HG03354 (cell line): ENCODE measurements around the gene IER2.
"Not testable (repeated sequence)": the region's sequence is repeated elsewhere in the genome, so short reads cannot be mapped to it uniquely, and the experiment has no call there.

Source experiments
- ATAC-seq: cut with Tn5 transposase; IDR thresholded peaks from one replicate; pipeline ENCODE4 v1.9.1; 2021; ENCODE audit warnings: mild to moderate bottlenecking; ENCODE audit not compliant: unreplicated experiment, poor library complexity, severe bottlenecking

Gene IER2

DNA sequence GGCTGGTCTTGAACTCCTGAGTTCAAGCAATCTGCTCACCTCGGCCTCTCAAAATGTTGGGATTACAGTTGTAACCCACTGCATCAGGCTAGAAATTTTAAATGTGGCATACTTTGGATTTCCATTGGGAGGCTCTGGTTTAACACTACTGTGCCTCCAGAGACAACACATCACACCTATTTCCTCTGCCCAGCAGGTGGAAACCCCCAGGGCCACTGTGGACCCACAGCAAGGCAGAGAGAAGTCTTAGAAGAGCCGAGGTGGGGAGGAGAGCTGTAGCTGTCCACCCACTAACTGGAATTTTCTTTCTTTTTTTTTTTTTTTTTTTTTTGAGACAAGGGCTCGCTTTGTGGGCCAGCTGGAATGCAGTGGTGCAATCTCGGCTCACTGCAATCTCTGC, 39.4 kb downstream of the IER2 start:
- no peak for ATAC-seq

- no peak for ATAC-seq
These were observed 40.8 kb downstream of the IER2 start for GRCh38 chr19:13190781-13191540.

DNA sequence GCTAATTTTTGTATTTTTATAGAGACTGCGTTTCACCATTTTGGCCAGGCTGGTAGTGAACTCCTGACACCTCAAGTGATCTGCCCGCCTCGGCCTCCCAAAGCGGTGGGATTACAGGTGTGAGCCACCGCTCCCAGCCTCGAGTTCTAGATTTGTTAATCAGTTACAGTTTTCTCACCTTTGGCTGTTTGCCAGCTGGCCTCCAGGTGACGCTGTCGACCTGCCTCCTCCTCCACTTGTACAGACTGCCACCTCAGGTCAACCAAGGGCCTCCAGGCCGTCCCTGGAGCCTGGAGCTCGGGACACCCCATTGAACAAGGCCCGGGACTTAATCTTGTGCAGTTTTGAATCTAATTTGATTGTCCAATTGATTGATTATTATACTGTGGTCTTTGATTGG, 45.5 kb downstream of the IER2 start:
- ATAC-seq, result no peak

DNA sequence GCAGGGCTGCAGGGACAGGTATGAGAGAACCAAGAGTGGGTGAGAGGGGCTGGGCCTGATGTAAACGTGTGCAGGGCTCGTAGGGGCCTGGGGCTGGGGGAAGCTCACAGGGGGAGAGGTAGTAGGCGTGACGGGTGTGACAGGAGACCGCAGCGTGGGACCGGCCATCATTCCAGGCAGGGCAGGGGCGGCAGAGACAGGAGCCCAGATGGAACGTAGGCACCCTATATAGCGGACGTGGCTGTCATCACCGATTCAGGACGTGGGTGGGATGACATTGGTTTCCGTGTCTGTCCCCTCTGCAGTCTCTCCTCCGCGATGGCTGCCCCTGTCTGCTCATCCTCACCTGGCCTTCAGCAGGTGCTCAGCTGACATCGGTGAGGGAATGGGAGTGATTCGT, 48.4 kb downstream of the IER2 start:
- ATAC-seq, result no peak

GRCh38 chr19:13202112-13202511, 51.9 kb downstream of the IER2 start:
- ATAC-seq, result not testable (repeated sequence)
